ENCODE results near the gene TRIM44.
"Not testable (repeated sequence)": the region's sequence is repeated elsewhere in the genome, so short reads cannot be mapped to it uniquely, and the experiment has no call there.

Gene TRIM44

GRCh38 chr11:35826006-35826405 is 163.4 kb downstream of the TRIM44 start:
- DNase-seq = no peak

- DNase-seq = no peak
These were observed 164.4 kb downstream of the TRIM44 start for GRCh38 chr11:35826949-35827348.

GRCh38 chr11:35836205-35836604 is 173.6 kb downstream of the TRIM44 start:
- DNase-seq = no peak

- DNase-seq = no peak
These were observed 175.5 kb downstream of the TRIM44 start for GRCh38 chr11:35838071-35838470.

GRCh38 chr11:35838697-35839367 is 176.3 kb downstream of the TRIM44 start:
- DNase-seq = not testable (repeated sequence)

GRCh38 chr11:35839368-35840161 is 177.0 kb downstream of the TRIM44 start:
- no peak for DNase-seq

- DNase-seq = no peak
These were observed 179.2 kb downstream of the TRIM44 start for GRCh38 chr11:35841733-35842132.

- no peak for DNase-seq
These were observed 180.4 kb downstream of the TRIM44 start for GRCh38 chr11:35842958-35843357.

GRCh38 chr11:35844579-35844978 is 182.0 kb downstream of the TRIM44 start:
- no peak for DNase-seq

GRCh38 chr11:35845860-35846259 is 183.3 kb downstream of the TRIM44 start:
- no peak for DNase-seq

- DNase-seq = no peak
These were observed 184.3 kb downstream of the TRIM44 start for GRCh38 chr11:35846874-35847273.

- DNase-seq = no peak
These were observed 184.9 kb downstream of the TRIM44 start for GRCh38 chr11:35847473-35847872.

- DNase-seq = no peak
These were observed 186.0 kb downstream of the TRIM44 start for GRCh38 chr11:35848616-35849015.

GRCh38 chr11:35850191-35850590 is 187.6 kb downstream of the TRIM44 start:
- DNase-seq = no peak

GRCh38 chr11:35851342-35851741 is 188.8 kb downstream of the TRIM44 start:
- no peak for DNase-seq

GRCh38 chr11:35852056-35852455 is 189.5 kb downstream of the TRIM44 start:
- no peak for DNase-seq

- DNase-seq = no peak
These were observed 191.4 kb downstream of the TRIM44 start for GRCh38 chr11:35853971-35854370.

GRCh38 chr11:35855671-35856070 is 193.1 kb downstream of the TRIM44 start:
- no peak for DNase-seq

GRCh38 chr11:35856259-35856658 is 193.7 kb downstream of the TRIM44 start:
- DNase-seq = no peak

- no peak for DNase-seq
These were observed 194.2 kb downstream of the TRIM44 start for GRCh38 chr11:35856756-35857155.

- no peak for DNase-seq
These were observed 195.3 kb downstream of the TRIM44 start for GRCh38 chr11:35857922-35858321.

- DNase-seq = no peak
These were observed 196.7 kb downstream of the TRIM44 start for GRCh38 chr11:35859301-35859700.

- not testable (repeated sequence) for DNase-seq
These were observed 197.6 kb downstream of the TRIM44 start for GRCh38 chr11:35860194-35860593.

GRCh38 chr11:35861191-35861590 is 198.6 kb downstream of the TRIM44 start:
- no peak for DNase-seq
